Cerebellar nuclear complex (tissue), 1 donor: ENCODE results near the gene LRRK1.

Source experiments
- DNase-seq, 2 experiments: peaks; one replicate each; lab custom pipeline; 2025; lab: John Stamatoyannopoulos, UW

LRRK1 gene

GRCh38 chr15:100981086-100981485, 61.9 kb downstream of the LRRK1 start:
- no peak for DNase-seq

DNA sequence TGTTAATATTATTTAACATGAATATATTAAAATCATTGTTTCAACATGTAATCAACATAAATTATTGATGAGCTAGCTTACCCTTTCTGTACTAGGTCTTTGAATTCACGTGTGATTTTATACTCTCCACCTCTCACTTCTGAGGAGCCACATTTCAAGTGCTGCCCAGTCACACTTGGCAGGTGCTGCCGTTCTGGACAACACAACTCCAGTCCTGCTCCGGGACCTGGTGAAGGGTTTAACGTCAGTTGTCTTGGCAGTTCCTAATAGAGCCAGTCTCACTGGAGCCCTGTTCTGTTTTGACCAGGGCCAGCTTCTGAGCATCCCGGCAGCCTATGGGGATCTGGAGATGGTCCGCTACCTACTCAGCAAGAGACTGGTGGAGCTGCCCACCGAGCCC, 64.1 kb downstream of the LRRK1 start:
- no peak for DNase-seq

DNA sequence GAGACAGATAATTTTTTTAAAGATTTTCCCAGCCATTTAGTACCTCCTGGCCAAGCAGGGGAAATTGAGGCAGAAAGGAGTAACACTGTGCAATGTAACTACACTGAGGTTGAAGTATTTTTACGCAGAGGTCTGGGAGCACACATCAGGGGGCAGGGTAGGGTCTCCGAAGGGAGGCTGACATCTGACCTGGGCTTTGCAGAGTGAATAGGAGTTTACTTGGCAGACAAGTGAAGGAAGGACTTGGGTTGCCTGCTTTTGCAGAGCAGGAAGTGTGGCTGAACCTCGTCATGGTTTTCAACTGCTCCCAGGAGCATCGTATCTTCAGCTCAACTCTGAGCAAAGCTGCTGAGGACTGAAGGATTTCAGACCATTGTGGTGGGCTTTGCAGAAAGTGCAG, 66.2 kb downstream of the LRRK1 start:
- no peak for DNase-seq

DNA sequence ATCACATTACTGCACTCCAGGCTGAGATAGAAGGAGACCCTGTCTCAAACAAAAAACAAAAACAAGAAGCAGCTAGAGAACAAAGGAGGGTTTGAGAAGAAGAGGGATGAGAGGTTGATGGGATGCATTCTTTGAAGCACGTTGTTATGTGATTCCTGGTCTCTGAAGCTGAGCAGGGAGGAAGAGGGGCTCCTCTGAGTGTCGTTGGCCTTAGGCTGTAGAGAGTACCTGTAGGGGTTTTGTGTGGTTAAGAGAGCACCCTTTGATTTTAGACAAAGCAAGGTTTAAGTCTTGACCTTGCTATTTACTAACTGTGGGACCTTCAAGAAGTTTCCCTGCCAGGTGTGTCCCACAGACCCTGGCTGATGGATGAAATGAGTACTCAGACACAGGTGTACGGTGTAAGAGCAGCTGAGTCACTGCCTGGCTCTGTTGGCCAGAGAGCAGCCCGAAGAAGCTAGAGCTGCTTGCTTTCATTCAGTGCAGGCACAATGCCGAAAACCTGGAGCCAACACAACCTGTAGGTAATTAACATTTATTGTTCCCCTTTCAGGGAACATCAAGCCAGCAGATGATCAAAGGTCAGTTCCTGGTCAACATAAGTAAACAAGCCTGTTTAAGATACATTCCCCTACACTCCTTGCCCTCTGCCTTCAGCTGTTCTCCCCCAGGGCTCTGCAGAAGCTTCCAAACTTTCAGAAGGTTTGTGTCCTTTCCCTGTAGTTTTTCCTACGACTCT, 67.2 kb downstream of the LRRK1 start:
- no peak for DNase-seq

GRCh38 chr15:100987143-100987542, 68.0 kb downstream of the LRRK1 start:
- no peak for DNase-seq

DNA sequence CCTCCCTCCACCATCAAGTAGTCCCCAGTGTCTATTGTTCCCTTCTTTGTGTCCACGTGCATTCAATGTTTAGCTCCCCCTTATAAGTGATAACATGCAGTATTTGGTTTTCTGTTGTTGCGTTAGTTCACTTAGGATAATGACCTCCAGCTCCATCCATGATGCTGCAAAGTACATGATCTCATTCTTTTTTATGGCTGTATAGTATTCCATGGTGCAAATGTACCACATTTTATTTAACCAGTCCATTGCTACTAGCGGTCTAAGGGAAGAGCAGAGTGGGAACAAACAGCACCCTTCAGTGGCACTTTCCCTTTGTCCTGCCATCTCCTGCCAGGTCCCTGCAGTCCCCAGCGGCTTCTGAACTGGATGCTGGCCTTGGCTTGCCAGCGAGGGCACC, 69.1 kb downstream of the LRRK1 start:
- no peak for DNase-seq

DNA sequence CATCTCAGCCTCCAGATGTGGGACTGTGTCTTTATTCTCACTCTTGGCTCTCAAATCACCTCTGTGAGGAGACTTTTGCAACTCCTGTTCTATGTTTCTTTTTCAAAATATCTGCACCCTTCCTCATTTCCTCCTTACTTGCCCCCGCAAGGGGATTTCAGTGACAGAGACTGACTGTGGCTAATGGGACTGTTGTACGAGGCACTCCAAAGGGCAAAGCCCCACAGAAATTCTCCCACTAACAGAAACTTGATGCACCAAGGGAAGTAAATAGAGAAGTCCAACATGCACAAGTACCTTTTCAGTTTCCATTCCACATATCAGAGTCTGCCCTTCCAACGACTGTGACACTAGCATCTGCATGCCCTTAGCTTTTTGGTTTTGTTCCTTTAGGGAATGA, 69.7 kb downstream of the LRRK1 start:
- no peak for DNase-seq

DNA sequence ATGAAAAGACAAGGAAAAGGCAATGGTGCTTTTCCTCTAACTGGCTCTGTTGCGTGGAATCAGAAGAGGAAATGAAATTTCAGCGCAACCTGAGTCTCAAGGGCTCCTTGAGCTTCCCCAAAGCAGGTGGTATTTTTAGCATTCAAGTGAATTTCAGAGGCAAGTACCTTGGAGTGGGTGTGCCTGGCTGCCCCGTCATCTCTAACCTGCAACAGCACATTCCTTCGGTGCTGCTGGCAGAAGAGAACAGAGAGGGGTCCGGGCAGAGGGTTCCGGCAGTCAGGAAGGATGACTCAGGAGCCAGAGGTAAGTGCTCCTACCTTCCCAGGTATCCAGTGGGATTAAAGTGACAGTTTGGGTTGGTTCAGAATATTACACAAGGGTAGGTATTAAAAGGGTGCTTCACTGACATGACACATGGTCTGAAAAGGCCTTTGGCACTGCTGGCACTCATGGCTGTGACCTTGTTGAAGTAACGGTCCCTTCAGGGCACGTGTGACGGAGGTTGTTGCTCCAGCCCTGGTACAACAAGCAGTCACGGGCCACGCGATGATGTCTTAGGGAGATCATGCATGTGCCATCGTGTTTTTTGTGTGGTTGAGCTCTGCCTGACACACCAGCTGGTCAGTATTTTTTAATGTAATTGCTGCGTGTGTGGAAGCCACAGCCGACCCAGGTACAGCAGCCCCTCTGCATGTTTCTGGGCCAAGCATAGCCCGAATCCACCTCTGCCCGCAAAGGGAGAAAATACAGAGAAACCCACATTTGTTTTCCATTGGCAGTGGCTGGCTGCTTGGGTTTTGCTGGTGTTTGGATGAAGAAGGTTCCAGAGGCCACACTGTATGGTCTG, 75.7 kb downstream of the LRRK1 start:
- DNase-seq: no peak

GRCh38 chr15:100995471-100996430, 76.6 kb downstream of the LRRK1 start:
- no peak for DNase-seq

DNA sequence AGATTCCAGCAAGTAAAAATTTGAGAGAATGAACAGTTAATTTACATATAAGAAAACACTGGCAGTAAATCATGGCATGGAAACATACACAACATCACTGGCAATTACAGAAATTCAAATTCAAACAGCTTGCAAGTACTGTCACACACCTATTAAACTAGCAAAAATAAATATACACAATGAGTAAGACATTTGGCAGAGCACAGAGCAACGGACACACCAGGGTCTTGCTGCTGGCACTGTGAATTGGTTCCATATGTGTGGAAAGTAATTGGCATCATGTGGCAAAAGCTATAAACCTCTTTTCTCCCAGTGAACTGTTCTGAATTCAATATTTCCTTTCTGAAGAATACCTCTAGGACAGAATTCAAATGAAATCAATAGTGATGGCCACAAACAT, 78.3 kb downstream of the LRRK1 start:
- DNase-seq: no peak

GRCh38 chr15:100998630-100999029, 79.5 kb downstream of the LRRK1 start:
- no peak for DNase-seq

- no peak for DNase-seq
These were observed 80.2 kb downstream of the LRRK1 start for GRCh38 chr15:100999369-100999768.

- DNase-seq: no peak
These were observed 81.1 kb downstream of the LRRK1 start for GRCh38 chr15:101000271-101000681.

GRCh38 chr15:101001056-101001455, 81.9 kb downstream of the LRRK1 start:
- DNase-seq: no peak

DNA sequence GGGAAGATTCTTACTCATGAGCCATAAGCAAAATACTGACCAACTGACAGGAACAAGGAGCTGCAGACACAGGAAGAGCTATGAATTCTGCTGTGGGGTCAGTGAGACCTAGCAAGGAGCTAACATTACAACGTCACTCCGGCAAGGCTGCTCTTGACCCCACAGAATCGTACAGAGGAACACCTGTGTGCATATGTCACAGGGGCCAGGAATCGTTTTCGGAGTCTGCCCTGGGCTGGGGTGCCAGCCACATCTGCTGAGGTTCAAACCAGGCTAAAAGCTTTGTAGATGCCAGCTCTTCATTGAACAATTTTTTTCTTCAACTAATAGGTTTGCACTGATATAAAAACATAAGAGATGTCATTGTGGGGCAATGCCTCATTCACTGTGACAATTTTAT, 82.6 kb downstream of the LRRK1 start:
- no peak for DNase-seq

DNA sequence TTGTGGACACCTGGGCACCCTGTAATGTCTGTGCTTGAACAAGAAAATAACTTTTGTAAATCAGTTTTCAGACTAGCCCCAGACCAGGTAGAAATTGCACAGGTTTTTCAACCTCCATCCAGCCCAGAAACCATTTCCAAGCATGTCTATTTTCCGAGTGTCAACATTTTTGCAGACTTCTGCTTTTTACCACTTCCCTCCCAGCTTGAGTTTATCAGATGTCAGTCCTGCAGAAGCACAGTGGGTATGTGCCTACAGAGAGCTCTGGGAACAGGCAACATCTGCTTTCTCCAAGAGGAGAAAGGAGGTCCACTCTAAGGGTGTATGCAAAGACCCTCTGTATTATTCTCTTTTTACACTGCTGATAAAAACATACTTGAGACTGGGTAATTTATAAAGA, 83.9 kb downstream of the LRRK1 start:
- no peak for DNase-seq

GRCh38 chr15:101003706-101004105, 84.5 kb downstream of the LRRK1 start:
- no peak for DNase-seq

DNA sequence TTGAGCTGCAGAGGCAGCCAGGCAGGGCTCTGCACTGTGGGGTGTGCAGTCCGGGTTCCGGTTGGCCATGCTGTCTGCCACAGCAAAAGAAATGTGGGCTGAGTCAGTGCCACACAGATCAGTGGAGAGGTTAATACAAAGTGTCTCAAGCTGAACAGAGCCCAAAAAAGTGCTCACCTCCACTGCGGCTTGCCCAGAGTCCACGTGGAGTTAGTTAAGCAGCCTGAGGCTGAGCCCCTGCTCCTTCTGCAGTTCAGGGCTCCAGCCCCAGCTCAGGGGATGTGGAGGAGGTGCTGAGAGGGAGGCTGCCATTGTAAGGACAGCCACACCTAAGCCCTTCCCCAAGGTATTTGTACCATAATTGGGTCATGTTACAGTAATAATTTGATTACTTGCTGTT, 85.3 kb downstream of the LRRK1 start:
- DNase-seq: no peak

- DNase-seq: no peak
These were observed 86.0 kb downstream of the LRRK1 start for GRCh38 chr15:101004986-101005747.

DNA sequence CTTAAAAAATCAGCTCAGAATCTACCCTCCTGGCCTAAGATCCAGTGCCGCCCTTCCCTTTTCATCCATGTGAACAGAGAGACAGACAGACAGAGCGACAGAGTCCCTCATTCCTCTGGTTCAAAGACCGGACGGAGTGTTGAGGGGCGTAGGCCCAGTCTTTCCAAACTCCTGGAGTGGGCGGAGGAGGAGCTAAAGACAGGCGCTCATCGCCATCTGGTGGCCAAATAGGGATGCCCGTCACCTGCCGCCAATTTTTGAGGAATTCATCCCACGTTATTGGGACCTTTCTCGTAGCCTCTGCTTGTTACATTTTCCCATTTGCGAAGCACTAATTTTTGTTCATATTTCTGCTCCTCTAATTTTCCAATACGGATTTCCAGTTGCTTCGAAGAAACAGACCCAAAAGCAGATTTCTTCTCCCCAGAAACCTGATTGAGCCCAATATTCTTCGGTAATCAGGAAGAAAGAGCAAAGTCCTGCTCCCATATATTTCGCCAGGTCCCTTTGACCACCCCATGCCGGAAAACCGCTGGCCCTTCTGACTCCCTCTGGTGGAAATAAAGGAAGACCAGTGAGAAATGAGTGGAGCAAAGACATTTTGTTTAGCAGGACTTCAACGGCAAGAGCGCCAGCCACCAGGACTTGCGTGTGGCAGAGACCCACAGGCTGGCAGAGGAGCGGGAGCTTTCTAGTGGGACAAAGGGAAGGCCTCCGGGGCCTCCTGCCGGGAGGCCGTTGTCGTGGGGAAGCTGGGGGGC, 88.0 kb downstream of the LRRK1 start:
- DNase-seq: peak in 1 of 2 experiments; percentile 39
